Skin epidermis (tissue), 12 donors: Measurements from ENCODE around the gene NEUROD4.

Source experiments
- H3K27ac ChIP-seq, 21 experiments: fragments of 200-600 bp; sonication (generic) in 11 of 21; one replicate each; pipeline ENCODE4 v1.5.0; 2020; ENCODE audit warnings: mild to moderate bottlenecking in 3 of 21, inconsistent platforms in 2 of 21, moderate library complexity in 2 of 21
- H3K4me3 ChIP-seq, 7 experiments: fragments of 200-600 bp; sonication (generic) in 2 of 7; one replicate each; pipeline ENCODE4 v1.5.0; 2020; ENCODE audit warnings: inconsistent platforms in 2 of 7, mild to moderate bottlenecking in 2 of 7, moderate library complexity in 1 of 7

The NEUROD4 gene

GRCh38 chr12:54993181-54993835, 26.5 kb upstream of the NEUROD4 start:
- no peak overlapping the region for H3K27ac ChIP-seq
- H3K4me3 ChIP-seq, result no peak overlapping the region

GRCh38 chr12:54996205-54996604, 23.6 kb upstream of the NEUROD4 start:
- H3K4me3 ChIP-seq, result no peak overlapping the region
- H3K27ac ChIP-seq, result no peak overlapping the region

- no peak overlapping the region for H3K4me3 ChIP-seq
- no peak overlapping the region for H3K27ac ChIP-seq
Observed at GRCh38 chr12:54997929-54998522, 21.7 kb upstream of the NEUROD4 start.

GRCh38 chr12:54998958-54999510, 20.7 kb upstream of the NEUROD4 start:
- H3K27ac ChIP-seq, result no peak overlapping the region
- no peak overlapping the region for H3K4me3 ChIP-seq

GRCh38 chr12:55001198-55001868, 18.4 kb upstream of the NEUROD4 start:
- Histone ChIP-seq H3K4me3 (no peak overlapping the region), H3K27ac (no peak overlapping the region)

GRCh38 chr12:55002355-55002754, 17.4 kb upstream of the NEUROD4 start:
- Histone ChIP-seq H3K4me3 (no peak overlapping the region), H3K27ac (no peak overlapping the region)

GRCh38 chr12:55008944-55009585, 10.7 kb upstream of the NEUROD4 start:
- Histone ChIP-seq H3K4me3 (no peak overlapping the region), H3K27ac (no peak overlapping the region)

GRCh38 chr12:55017416-55017925, 2.3 kb upstream of the NEUROD4 start:
- H3K4me3 ChIP-seq, result no peak overlapping the region
- H3K27ac ChIP-seq, result no peak overlapping the region

GRCh38 chr12:55024575-55024974, 4.8 kb downstream of the NEUROD4 start:
- Histone ChIP-seq H3K4me3 (no peak overlapping the region), H3K27ac (no peak overlapping the region)

- Histone ChIP-seq H3K4me3 (no peak overlapping the region), H3K27ac (no peak overlapping the region)
Observed at GRCh38 chr12:55025508-55025907, 5.7 kb downstream of the NEUROD4 start.

- Histone ChIP-seq H3K27ac (no peak overlapping the region), H3K4me3 (no peak overlapping the region)
Observed at GRCh38 chr12:55034218-55034617, 14.4 kb downstream of the NEUROD4 start.

- Histone ChIP-seq H3K4me3 (no peak overlapping the region), H3K27ac (no peak overlapping the region)
Observed at GRCh38 chr12:55036326-55037115, 16.7 kb downstream of the NEUROD4 start.

GRCh38 chr12:55037351-55037987, 17.7 kb downstream of the NEUROD4 start:
- Histone ChIP-seq H3K27ac (no peak overlapping the region), H3K4me3 (no peak overlapping the region)

GRCh38 chr12:55039395-55040354, 19.9 kb downstream of the NEUROD4 start:
- Histone ChIP-seq H3K27ac (no peak overlapping the region), H3K4me3 (no peak overlapping the region)

- no peak overlapping the region for H3K4me3 ChIP-seq
- no peak overlapping the region for H3K27ac ChIP-seq
Observed at GRCh38 chr12:55041345-55042055, 21.7 kb downstream of the NEUROD4 start.

GRCh38 chr12:55043542-55043941, 23.8 kb downstream of the NEUROD4 start:
- H3K27ac ChIP-seq, result no peak overlapping the region
- H3K4me3 ChIP-seq, result no peak overlapping the region

- H3K4me3 ChIP-seq, result no peak overlapping the region
- no peak overlapping the region for H3K27ac ChIP-seq
Observed at GRCh38 chr12:55044135-55044534, 24.4 kb downstream of the NEUROD4 start.
